HepG2 (cell line): Measurements from ENCODE around the gene TPH1. TPM values are rescaled to one million over a fixed set of nuclear protein-coding genes. Genes with fewer than 3 reads are reported as not detected.

Source experiments
- ATAC-seq: fragments of 200-7000 bp; cut with Tn5 transposase; 3 replicates; pipeline ENCODE4 v1.9.1; 2020; ENCODE audit warnings: mild to moderate bottlenecking, moderate library complexity
- BruUV-seq: library from RNA; stranded (reverse); fragments of 400-500 nt; replicated peaks from 2 replicates; lab custom pipeline; 2021; lab: Mats Ljungman, UMichigan
- CTCF ChIA-PET: fragments of 300-600 bp; formaldehyde crosslinking; extraction: SDS; loops from one replicate; lab custom pipeline; 2021; ENCODE audit warnings: low total read pairs, inconsistent platforms, low intra/inter-chr PET ratio; lab: Yijun Ruan, JAX
- POLR2A ChIA-PET: fragments of 350-600 bp; sonication (Branson Sonifier 250); formaldehyde crosslinking; loops from one replicate; lab custom pipeline; 2020; ENCODE audit warnings: antibody characterized with exemption, inconsistent platforms; lab: Yijun Ruan, JAX
- DNase-seq: peaks from one replicate; pipeline ENCODE4 v3.0.0-alpha.2; 2015; ENCODE audit warnings: low spot score
- FAIRE-seq: peaks from 3 replicates; lab custom pipeline; 2011; peaks lifted over from hg19 to GRCh38; lab: Jason Lieb, UNC
- H2AFZ ChIP-seq: one replicate; pipeline ENCODE4 v1.6.1; 2011; ENCODE audit warnings: low read length, inconsistent platforms
- H3K27ac ChIP-seq: fragments of 300-600 bp; 3 replicates; pipeline ENCODE4 v1.8.0; 2011; ENCODE audit warnings: mixed run types, mild to moderate bottlenecking, mixed read lengths, low read length, inconsistent platforms; ENCODE audit not compliant: insufficient read depth; ENCODE audit errors: extremely low read length
- H3K27me3 ChIP-seq, 2 experiments: fragments of 200-600 bp in 1 of 2; 2 replicates in 1 of 2; 3 replicates in 1 of 2; pipeline versions ENCODE4 v1.6.0 to v1.8.0; 2011; ENCODE audit warnings: low read length in 2 of 2, mild to moderate bottlenecking in 2 of 2, moderate library complexity in 2 of 2, inconsistent platforms in 1 of 2; ENCODE audit not compliant: insufficient read depth in 2 of 2, control insufficient read depth in 1 of 2
- H3K36me3 ChIP-seq, 2 experiments: fragments of 200-600 bp in 1 of 2; replicated peaks in 1 of 2; 2 replicates in 1 of 2; 3 replicates in 1 of 2; pipeline versions ENCODE4 v1.5.1 to v1.8.0; 2011; ENCODE audit warnings: low read length in 2 of 2, inconsistent platforms in 1 of 2; ENCODE audit not compliant: insufficient read depth in 2 of 2, control insufficient read depth in 1 of 2
- H3K4me1 ChIP-seq: 2 replicates; pipeline ENCODE4 v1.5.1; 2012; ENCODE audit warnings: low read length, inconsistent platforms; ENCODE audit not compliant: insufficient read depth
- H3K4me2 ChIP-seq: 2 replicates; pipeline ENCODE4 v1.6.0; 2011; ENCODE audit warnings: low read depth, low read length, inconsistent platforms
- H3K4me3 ChIP-seq, 3 experiments: fragments of 200-600 bp in 1 of 3; sonication (generic), shearing (Covaris generic) in 1 of 3; replicated peaks in 1 of 3; 2 replicates each; pipeline ENCODE4 v1.5.1; 2011 to 2016; ENCODE audit warnings: low read length in 3 of 3, inconsistent platforms in 2 of 3, low read depth in 2 of 3, mild to moderate bottlenecking in 2 of 3, control low read depth in 1 of 3, mixed read lengths in 1 of 3; ENCODE audit not compliant: insufficient read depth in 1 of 3
- H3K79me2 ChIP-seq: one replicate; pipeline ENCODE4 v1.6.1; 2011; ENCODE audit warnings: low read length, inconsistent platforms; ENCODE audit not compliant: insufficient read depth
- H3K9ac ChIP-seq: 2 replicates; pipeline ENCODE4 v1.6.0; 2011; ENCODE audit warnings: mild to moderate bottlenecking, low read depth, low read length, inconsistent platforms; ENCODE audit not compliant: insufficient read depth
- H3K9me3 ChIP-seq: 2 replicates; pipeline ENCODE4 v1.5.1; 2012; ENCODE audit warnings: mild to moderate bottlenecking, low read length
- H4K20me1 ChIP-seq: 2 replicates; pipeline ENCODE4 v1.6.0; 2011; ENCODE audit warnings: inconsistent platforms, mild to moderate bottlenecking, low read length, moderate library complexity; ENCODE audit not compliant: insufficient read depth
- DPF2 ChIP-seq: sonication (generic); formaldehyde crosslinking; IDR thresholded peaks from 2 replicates; pipeline ENCODE4 v1.4.0; 2020; ENCODE audit warnings: mild to moderate bottlenecking, low read depth, missing genetic modification reagents, borderline replicate concordance
- HNRNPH1 ChIP-seq: fragments of 200-400 bp; formaldehyde crosslinking; optimal IDR thresholded peaks from 2 replicates; pipeline ENCODE3; 2017; ENCODE audit warnings: mild to moderate bottlenecking, low read depth, low read length
- KLF16 ChIP-seq, 2 experiments: sonication (generic) in 1 of 2; formaldehyde crosslinking in 1 of 2; IDR thresholded peaks; 2 replicates each; pipeline versions ENCODE4 v1.6.1 to v1.8.0; 2016 to 2023; ENCODE audit warnings: missing genetic modification reagents in 2 of 2, missing compliant biosample characterization in 1 of 2
- NFE2 ChIP-seq: sonication (generic); formaldehyde crosslinking; IDR thresholded peaks from 2 replicates; pipeline ENCODE4 v1.4.0; 2020; ENCODE audit warnings: missing genetic modification reagents
- NFKBIZ ChIP-seq: IDR thresholded peaks from 2 replicates; pipeline ENCODE4 v1.6.1; 2018; ENCODE audit warnings: missing genetic modification reagents, missing compliant biosample characterization
- RAD51 ChIP-seq: fragments of 450-650 bp; IDR thresholded peaks from 2 replicates; pipeline ENCODE4 v1.6.1; 2016; ENCODE audit warnings: borderline replicate concordance
- SSRP1 ChIP-seq: IDR thresholded peaks from 2 replicates; pipeline ENCODE4 v1.6.1; 2016; ENCODE audit warnings: control low read depth
- ZC3H4 ChIP-seq: sonication (generic); formaldehyde crosslinking; IDR thresholded peaks from 2 replicates; pipeline ENCODE4 v1.4.0; 2020; ENCODE audit warnings: missing genetic modification reagents, borderline replicate concordance
- ZNF180 ChIP-seq: sonication (generic); formaldehyde crosslinking; IDR thresholded peaks from 2 replicates; pipeline ENCODE4 v1.4.0; 2020; ENCODE audit warnings: low read depth, missing genetic modification reagents, borderline replicate concordance
- ZNF205 ChIP-seq: IDR thresholded peaks from 2 replicates; pipeline ENCODE4 v1.6.1; 2018; ENCODE audit warnings: missing biosample characterization, missing genetic modification reagents
- ZNF383 ChIP-seq: sonication (generic); formaldehyde crosslinking; IDR thresholded peaks from 2 replicates; pipeline ENCODE4 v1.4.0; 2020; ENCODE audit warnings: missing genetic modification reagents, mild to moderate bottlenecking, borderline replicate concordance
- ZNF446 ChIP-seq: sonication (generic); formaldehyde crosslinking; IDR thresholded peaks from 2 replicates; pipeline ENCODE4 v1.5.0; 2020; ENCODE audit warnings: mild to moderate bottlenecking, missing genetic modification reagents
- ZNF749 ChIP-seq: sonication (generic); formaldehyde crosslinking; IDR thresholded peaks from 2 replicates; pipeline ENCODE4 v1.8.0; 2022; ENCODE audit warnings: mild to moderate bottlenecking, missing genetic modification reagents, moderate library complexity, borderline replicate concordance
- in situ Hi-C: cut with HindIII; loops from 2 replicates; pipeline ENCODE4 v1.10.0; 2017; ENCODE audit warnings: low pct_unique_long_range_greater_than_20kb; ENCODE audit not compliant: extremely low pct_ligation_motif_present
- intact Hi-C: fragments of 100-400 bp; cut with micrococcal nuclease; formaldehyde crosslinking; loops from one replicate; pipeline ENCODE4 v1.10.0; 2022; ENCODE audit not compliant: unreplicated experiment
- polyA plus RNA-seq, 8 experiments: library from polyadenylated mRNA; depleted of rRNA in 3 of 8; stranded (reverse) in 7 of 8; unstranded in 1 of 8; fragments of >200 nt; fragmentation: Illumina TruSeq in 4 of 8; extraction: Trizol in 4 of 8; gene quantifications; 2 replicates each; pipeline versions ENCODE4 v1.2.1 to v1.2.3, GENCODE V29; 2011 to 2016; ENCODE audit warnings: low read depth in 4 of 8, missing spikeins in 1 of 8, mixed read lengths in 1 of 8; ENCODE audit not compliant: insufficient read depth in 1 of 8
- total RNA-seq, 5 experiments: library from RNA; depleted of rRNA; stranded (reverse); fragments of >200 nt; fragmentation: Illumina TruSeq; extraction: Trizol; gene quantifications; 2 replicates each; pipeline ENCODE4 v1.2.3, GENCODE V29; 2016; ENCODE audit warnings: low read depth in 1 of 5
- TF ChIP-seq, protein P1 (sequence below): sonication (generic); formaldehyde crosslinking; IDR thresholded peaks from 2 replicates; pipeline ENCODE4 v1.5.0; 2020; ENCODE audit warnings: missing genetic modification reagents, mild to moderate bottlenecking, borderline replicate concordance
- TF ChIP-seq, protein P2 (sequence below): sonication (generic); formaldehyde crosslinking; IDR thresholded peaks from 2 replicates; pipeline ENCODE4 v1.4.0; 2020; ENCODE audit warnings: low read depth, mild to moderate bottlenecking, missing genetic modification reagents
- TF ChIP-seq, protein P3 (sequence below), 2 experiments: sonication (generic) in 1 of 2; formaldehyde crosslinking in 1 of 2; IDR thresholded peaks; 2 replicates each; pipeline versions ENCODE4 v1.4.0 to v1.6.1; 2016 to 2020; ENCODE audit warnings: borderline replicate concordance in 1 of 2, low read depth in 1 of 2, mild to moderate bottlenecking in 1 of 2, missing genetic modification reagents in 1 of 2

Gene TPH1
- total and polyA plus RNA-seq, 2 of the 13 experiments (the other 11 are each of a cell fraction or from before 2014, with no cell fraction given): 0.26 to 0.53 TPM

DNA sequence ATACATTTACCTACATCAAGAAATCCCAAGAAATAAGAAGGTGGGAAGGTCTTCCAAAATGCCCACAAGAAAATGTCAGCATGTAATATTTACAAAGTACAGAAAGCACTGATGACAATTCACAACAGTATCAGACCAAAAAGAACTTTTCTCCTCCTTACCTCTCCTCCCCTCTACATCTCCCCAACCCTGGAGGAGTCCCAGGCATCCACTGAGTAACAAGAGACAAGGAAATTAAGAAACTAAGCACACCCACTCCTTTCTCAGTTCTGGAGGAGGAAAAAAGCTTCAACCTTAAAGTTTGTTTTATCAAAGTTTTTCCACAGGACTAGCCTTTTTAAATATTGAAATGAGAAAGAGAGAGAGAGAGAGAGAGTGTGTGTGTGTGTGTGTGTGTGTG is 31.2 kb downstream of the TPH1 start:
- no peak for DNase-seq
- Histone ChIP-seq H4K20me1 (no peaks in the 10 kb centered on the region), H3K9me3 (no peaks in the 10 kb centered on the region), H3K4me2 (no peak overlapping the region), H3K9ac (no peak overlapping the region), H3K36me3 (no peaks in the 10 kb centered on the region), H3K4me1 (peaks cover 33% of the 10 kb centered on the region), H3K4me3 (no peak overlapping the region), H3K27ac (no peak overlapping the region), H3K79me2 (peaks cover 26% of the 10 kb centered on the region), H2AFZ (no peak overlapping the region), H3K27me3 (no peaks in the 10 kb centered on the region; a peak in 1 of 5 replicates)
- no peak for ATAC-seq
- FAIRE-seq: no peak
- TF ChIP-seq RAD51 (no peak), ZNF446 (CRISPR knock-in tag) (no peak), NFKBIZ (CRISPR knock-in tag) (no peak), ZC3H4 (CRISPR knock-in tag) (no peak), HNRNPH1 (no peak), ZNF180 (CRISPR knock-in tag) (no peak), KLF16 (CRISPR knock-in tag; IDR thresholded peaks at IDR 0.05) (no peak), ZNF205 (CRISPR knock-in tag) (no peak), ZNF749 (CRISPR knock-in tag) (no peak), ZNF383 (CRISPR knock-in tag) (no peak), NFE2 (CRISPR knock-in tag) (no peak), SSRP1 (no peak), DPF2 (CRISPR knock-in tag) (no peak)
- TF ChIP-seq, protein P1, sequence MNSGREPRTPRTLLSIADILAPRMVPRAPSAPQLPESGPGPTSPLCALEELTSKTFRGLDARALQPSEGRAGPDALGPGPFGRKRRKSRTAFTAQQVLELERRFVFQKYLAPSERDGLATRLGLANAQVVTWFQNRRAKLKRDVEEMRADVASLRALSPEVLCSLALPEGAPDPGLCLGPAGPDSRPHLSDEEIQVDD: no peak
- TF ChIP-seq, protein P2, sequence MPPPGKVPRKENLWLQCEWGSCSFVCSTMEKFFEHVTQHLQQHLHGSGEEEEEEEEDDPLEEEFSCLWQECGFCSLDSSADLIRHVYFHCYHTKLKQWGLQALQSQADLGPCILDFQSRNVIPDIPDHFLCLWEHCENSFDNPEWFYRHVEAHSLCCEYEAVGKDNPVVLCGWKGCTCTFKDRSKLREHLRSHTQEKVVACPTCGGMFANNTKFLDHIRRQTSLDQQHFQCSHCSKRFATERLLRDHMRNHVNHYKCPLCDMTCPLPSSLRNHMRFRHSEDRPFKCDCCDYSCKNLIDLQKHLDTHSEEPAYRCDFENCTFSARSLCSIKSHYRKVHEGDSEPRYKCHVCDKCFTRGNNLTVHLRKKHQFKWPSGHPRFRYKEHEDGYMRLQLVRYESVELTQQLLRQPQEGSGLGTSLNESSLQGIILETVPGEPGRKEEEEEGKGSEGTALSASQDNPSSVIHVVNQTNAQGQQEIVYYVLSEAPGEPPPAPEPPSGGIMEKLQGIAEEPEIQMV (CRISPR knock-in tag): no peak
- TF ChIP-seq, protein P3, sequence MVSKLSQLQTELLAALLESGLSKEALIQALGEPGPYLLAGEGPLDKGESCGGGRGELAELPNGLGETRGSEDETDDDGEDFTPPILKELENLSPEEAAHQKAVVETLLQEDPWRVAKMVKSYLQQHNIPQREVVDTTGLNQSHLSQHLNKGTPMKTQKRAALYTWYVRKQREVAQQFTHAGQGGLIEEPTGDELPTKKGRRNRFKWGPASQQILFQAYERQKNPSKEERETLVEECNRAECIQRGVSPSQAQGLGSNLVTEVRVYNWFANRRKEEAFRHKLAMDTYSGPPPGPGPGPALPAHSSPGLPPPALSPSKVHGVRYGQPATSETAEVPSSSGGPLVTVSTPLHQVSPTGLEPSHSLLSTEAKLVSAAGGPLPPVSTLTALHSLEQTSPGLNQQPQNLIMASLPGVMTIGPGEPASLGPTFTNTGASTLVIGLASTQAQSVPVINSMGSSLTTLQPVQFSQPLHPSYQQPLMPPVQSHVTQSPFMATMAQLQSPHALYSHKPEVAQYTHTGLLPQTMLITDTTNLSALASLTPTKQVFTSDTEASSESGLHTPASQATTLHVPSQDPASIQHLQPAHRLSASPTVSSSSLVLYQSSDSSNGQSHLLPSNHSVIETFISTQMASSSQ (IDR thresholded peaks at IDR 0.05; ENCODE audit: low read depth): no peak
- TF ChIP-seq, protein P3 (CRISPR knock-in tag; IDR thresholded peaks at IDR 0.05; ENCODE audit: borderline replicate concordance): no peak
- no TSS peak for BruUV-seq
- in situ Hi-C loops (loop anchor here (5.0 kb wide), 1 partner anchor 92 kb away; the partner anchor contains the start of gene SAAL1), intact Hi-C loops (no loop called here)
- ChIA-PET CTCF (no interaction called here), POLR2A (interaction anchor here (1.3 to 2.7 kb wide), 2 partner anchors 28 to 100 kb away, joined by 3 to 19 read pairs; no protein-coding TSS in a partner anchor)
